HG02970 (cell line): Measurements from ENCODE around the gene PIK3C2G.
"Not testable (repeated sequence)": the region's sequence is repeated elsewhere in the genome, so short reads cannot be mapped to it uniquely, and the experiment has no call there.

Source experiments
- ATAC-seq: cut with Tn5 transposase; IDR thresholded peaks from one replicate; pipeline ENCODE4 v1.9.1; 2021; ENCODE audit warnings: mild to moderate bottlenecking, moderate library complexity, moderate number of reproducible peaks; ENCODE audit not compliant: unreplicated experiment, low FRiP score

The PIK3C2G gene

DNA sequence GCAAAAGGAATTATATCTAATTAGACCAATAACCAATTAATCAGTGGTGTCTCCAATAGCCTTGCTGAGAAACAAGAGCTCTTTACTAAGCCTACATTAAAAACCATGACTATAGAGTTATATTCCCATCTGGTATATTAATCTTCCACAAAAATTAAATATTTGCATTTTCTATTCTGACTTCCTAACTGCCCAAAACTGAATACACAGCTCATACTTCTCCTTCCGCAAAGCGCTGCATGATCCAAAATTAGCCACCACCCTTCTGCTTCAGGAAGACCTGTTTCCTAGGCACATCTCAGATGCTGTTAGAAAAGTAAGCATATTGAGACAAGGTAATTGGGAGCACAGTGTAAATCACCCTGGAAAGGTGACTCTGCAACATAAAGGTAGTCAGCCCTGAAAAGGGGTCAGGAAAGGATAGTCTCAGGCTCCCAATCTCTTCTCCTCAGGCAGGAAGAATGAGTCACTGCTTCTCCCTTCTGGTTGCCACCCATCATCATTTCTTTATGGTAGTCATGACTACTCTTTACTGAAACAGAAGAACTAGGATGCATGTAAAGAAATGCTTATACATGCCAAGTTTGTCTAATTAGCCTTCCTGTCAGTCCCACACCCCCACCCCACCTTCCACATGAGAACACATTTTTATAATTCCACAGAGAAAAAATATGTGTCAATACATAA lies 422.2 kb downstream of the PIK3C2G start:
- ATAC-seq = no peak

GRCh38 chr12:18684430-18684829 lies 423.1 kb downstream of the PIK3C2G start:
- no peak for ATAC-seq

DNA sequence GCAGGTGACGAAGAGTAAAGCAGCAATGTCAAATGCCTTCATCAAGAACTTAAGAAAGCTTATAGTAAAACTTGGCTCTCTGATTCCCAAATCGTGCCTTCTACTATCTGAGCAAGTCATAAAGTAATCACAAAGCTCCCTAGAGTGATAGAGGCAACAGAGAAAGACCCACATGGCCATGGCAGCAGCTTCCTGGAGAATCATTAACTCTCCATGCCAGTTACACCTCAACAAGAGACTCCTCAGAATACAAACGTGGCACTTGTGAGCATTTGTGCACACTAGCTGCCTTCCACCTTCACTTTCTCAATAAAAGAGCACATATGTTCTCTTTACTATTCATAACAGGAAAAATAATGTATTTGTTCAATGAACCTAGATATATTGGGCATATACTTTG lies 428.5 kb downstream of the PIK3C2G start:
- no peak for ATAC-seq

- no peak for ATAC-seq
Observed at GRCh38 chr12:18690653-18691052, 429.3 kb downstream of the PIK3C2G start.

DNA sequence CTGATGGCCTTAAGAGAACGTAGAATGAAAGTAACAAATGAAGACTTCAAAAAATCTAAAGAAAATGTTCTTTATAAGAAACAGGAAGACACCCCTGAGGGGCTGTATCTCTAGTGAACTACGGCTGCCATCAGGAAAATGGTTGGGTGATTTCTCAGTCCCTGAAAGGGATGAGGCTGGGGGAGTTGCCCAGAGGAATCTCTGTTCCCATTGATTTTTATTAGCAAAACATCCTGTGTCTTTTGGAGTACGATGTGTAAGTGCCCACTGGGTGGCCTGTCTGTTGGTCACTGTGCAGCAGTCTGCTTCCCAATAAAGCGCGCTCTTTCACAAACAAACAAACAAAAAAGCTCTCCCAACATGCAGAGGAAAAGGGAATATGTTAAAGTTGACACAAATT lies 432.7 kb downstream of the PIK3C2G start:
- not testable (repeated sequence) for ATAC-seq

- ATAC-seq = no peak
Observed at GRCh38 chr12:18696971-18697602, 435.8 kb downstream of the PIK3C2G start.
